ENCODE measurements around the gene PRH2. TPM values are rescaled to one million over a fixed set of nuclear protein-coding genes. Genes with fewer than 3 reads are reported as not detected.

PRH2 gene
- total and polyA plus RNA-seq, 7 donors, result not detected

- Histone ChIP-seq H3K9me3 (no peaks in the 10 kb centered on the region), H3K36me3 (ENCODE audit: insufficient read depth in 1 of 2, low read depth in 1 of 2) (no peaks in the 10 kb centered on the region), H3K4me1 (no peaks in the 10 kb centered on the region), H3K27ac (no peak overlapping the region), H3K4me3 (no peak overlapping the region), H3K27me3 (ENCODE audit: insufficient read depth in 3 of 3, low read length in 2 of 3) (no peaks in the 10 kb centered on the region)
- intact Hi-C loops (cut with DNase I), result no loop called here
- 90 to 97% (median 92%) methylated on average over 5 of the region's 5 CpGs for WGBS, 3 donors
- no peak for ATAC-seq
- no peak for DNase-seq
- TF ChIP-seq, protein P1, sequence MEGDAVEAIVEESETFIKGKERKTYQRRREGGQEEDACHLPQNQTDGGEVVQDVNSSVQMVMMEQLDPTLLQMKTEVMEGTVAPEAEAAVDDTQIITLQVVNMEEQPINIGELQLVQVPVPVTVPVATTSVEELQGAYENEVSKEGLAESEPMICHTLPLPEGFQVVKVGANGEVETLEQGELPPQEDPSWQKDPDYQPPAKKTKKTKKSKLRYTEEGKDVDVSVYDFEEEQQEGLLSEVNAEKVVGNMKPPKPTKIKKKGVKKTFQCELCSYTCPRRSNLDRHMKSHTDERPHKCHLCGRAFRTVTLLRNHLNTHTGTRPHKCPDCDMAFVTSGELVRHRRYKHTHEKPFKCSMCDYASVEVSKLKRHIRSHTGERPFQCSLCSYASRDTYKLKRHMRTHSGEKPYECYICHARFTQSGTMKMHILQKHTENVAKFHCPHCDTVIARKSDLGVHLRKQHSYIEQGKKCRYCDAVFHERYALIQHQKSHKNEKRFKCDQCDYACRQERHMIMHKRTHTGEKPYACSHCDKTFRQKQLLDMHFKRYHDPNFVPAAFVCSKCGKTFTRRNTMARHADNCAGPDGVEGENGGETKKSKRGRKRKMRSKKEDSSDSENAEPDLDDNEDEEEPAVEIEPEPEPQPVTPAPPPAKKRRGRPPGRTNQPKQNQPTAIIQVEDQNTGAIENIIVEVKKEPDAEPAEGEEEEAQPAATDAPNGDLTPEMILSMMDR (IDR thresholded peaks at IDR 0.05), result no peak
These were observed 32.2 kb upstream of the PRH2 start for GRCh38 chr12:10896854-10897253.

DNA sequence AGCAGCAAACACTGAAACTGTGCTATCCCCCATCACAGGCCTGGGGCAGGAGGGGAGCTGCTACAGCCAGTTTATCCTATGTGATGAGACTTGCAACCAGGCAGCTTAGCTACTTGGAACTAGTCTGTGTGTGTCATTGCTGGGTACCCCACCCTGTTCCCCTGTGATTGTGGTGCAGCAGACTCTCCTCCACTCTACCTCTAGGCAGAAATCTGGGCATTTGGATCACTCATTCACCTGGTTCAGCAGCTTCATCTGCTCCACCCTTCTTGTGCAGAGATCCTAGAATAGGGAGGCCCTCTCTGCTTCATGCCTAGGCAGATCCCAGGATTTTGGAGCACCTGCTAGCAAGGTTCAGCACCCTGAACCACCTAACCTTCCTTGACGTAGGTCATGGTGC lies 28.5 kb upstream of the PRH2 start:
- intact Hi-C loops (cut with DNase I), result no loop called here
- WGBS, 3 donors, result 86 to 96% (median 94%) methylated on average over 1 of the region's 1 CpG
- no peak for ATAC-seq
- Histone ChIP-seq H3K27ac (no peak overlapping the region), H3K27me3 (ENCODE audit: insufficient read depth in 3 of 3, low read length in 2 of 3) (no peaks in the 10 kb centered on the region), H3K36me3 (ENCODE audit: insufficient read depth in 1 of 2, low read depth in 1 of 2) (no peaks in the 10 kb centered on the region), H3K4me3 (no peak overlapping the region), H3K4me1 (no peaks in the 10 kb centered on the region), H3K9me3 (peaks cover 23% of the 10 kb centered on the region)
- DNase-seq, result no peak
- TF ChIP-seq, protein P1 (IDR thresholded peaks at IDR 0.05), result no peak

DNA sequence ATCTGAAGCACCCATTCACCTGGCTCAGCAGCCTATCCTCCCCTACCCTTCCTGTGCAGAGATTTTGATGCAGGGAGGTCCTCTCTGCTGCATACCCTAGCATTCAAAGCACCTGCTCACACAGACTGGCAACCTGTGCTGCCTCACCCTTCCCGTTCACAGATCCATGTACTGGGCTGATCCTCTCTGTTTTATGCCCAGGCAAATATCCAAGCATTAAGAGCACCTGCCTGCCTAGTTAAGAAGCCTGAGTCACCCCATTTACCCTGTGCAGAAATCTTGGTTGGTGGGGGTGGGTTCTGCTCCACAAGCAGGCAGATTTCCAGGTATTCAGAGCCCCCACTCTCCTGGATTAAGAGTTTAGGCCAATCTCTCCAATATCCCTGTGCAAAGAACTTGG lies 28.1 kb upstream of the PRH2 start:
- 100% methylated on average over 1 of the region's 1 CpG for WGBS, 3 donors

DNA sequence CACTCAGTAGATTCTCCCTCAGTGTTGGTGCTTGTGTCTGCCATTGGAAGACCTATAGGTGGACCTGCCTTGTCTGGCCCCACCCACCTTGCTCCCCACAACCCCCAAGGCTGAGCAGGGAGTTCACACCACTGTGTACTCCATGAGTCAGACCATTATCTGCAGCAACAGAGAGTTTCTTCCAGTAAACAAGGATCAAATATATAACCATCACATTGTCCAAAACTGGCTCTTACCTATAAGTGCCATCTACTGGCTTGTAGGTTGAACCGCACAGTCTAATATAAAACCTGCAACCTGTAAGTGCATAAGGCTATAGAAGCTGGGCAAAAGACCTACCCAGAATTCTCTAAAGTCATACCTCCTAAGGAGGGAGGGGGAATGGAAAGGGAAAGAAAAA lies 27.6 kb upstream of the PRH2 start:
- intact Hi-C loops (cut with DNase I), result no loop called here
- Histone ChIP-seq H3K27ac (no peak overlapping the region), H3K4me3 (no peak overlapping the region), H3K27me3 (ENCODE audit: insufficient read depth in 3 of 3, low read length in 2 of 3) (no peaks in the 10 kb centered on the region), H3K9me3 (peaks cover 24% of the 10 kb centered on the region), H3K4me1 (no peaks in the 10 kb centered on the region), H3K36me3 (ENCODE audit: insufficient read depth in 1 of 2, low read depth in 1 of 2) (no peaks in the 10 kb centered on the region)
- WGBS, 3 donors, result 96 to 100% (median 97%) methylated on average over 1 of the region's 1 CpG
- no peak for DNase-seq
- TF ChIP-seq, protein P1 (IDR thresholded peaks at IDR 0.05), result no peak
- ATAC-seq, result no peak

More for the DNA sequence above, 28.1 kb upstream of the PRH2 start:
- Histone ChIP-seq H3K27me3 (ENCODE audit: insufficient read depth in 3 of 3, low read length in 2 of 3) (no peaks in the 10 kb centered on the region), H3K36me3 (ENCODE audit: insufficient read depth in 1 of 2, low read depth in 1 of 2) (no peaks in the 10 kb centered on the region), H3K9me3 (peaks cover 24% of the 10 kb centered on the region), H3K4me1 (no peaks in the 10 kb centered on the region), H3K27ac (no peak overlapping the region), H3K4me3 (no peak overlapping the region)
- DNase-seq (no peak), ATAC-seq (no peak)
- intact Hi-C loops (cut with DNase I), result no loop called here
- TF ChIP-seq, protein P1 (IDR thresholded peaks at IDR 0.05), result no peak

GRCh38 chr12:10904686-10905085 lies 24.4 kb upstream of the PRH2 start:
- no peak overlapping the region for H3K27ac ChIP-seq
- no peak overlapping the region for H3K4me3 ChIP-seq
- no peaks in the 10 kb centered on the region for H3K36me3 ChIP-seq (ENCODE audit: insufficient read depth in 1 of 2, low read depth in 1 of 2)
- intact Hi-C loops (cut with DNase I), result no loop called here
- peaks cover 24% of the 10 kb centered on the region for H3K9me3 ChIP-seq
- DNase-seq (no peak), ATAC-seq (no peak)
- TF ChIP-seq, protein P1 (IDR thresholded peaks at IDR 0.05), result no peak
- H3K27me3 ChIP-seq (ENCODE audit: insufficient read depth in 3 of 3, low read length in 2 of 3), result no peaks in the 10 kb centered on the region
- H3K4me1 ChIP-seq, result no peaks in the 10 kb centered on the region
- 96 to 98% (median 96%) methylated on average over 4 of the region's 4 CpGs for WGBS, 3 donors

All from psoas muscle (tissue), 8 donors.